Epithelial cell of umbilical artery (primary cell): ENCODE measurements around the gene OR5D16. TPM values are rescaled to one million over a fixed set of nuclear protein-coding genes. Genes with fewer than 3 reads are reported as not detected.

Experiments used
- total RNA-seq: library from RNA; depleted of rRNA; stranded (reverse); fragments of >200 nt; gene quantifications from 2 replicates; pipeline ENCODE4 v1.2.3, GENCODE V29; 2014

Gene OR5D16
- not detected in 2 replicates for total RNA-seq

GRCh38 chr11:55838452-55838851, at the start of gene OR5D16:
Gene OR5D16, plus strand, starts transcription at chr11:55838752. Its CDS starts 0 bp downstream, at chr11:55838752.

GRCh38 chr11:55795256-55795655, 43.3 kb upstream of the OR5D16 start, which contains the start of gene OR5D14:
Gene OR5D14, plus strand, starts transcription at chr11:55795556. Its CDS starts 0 bp downstream, at chr11:55795556.

GRCh38 chr11:55811067-55811466, 27.5 kb upstream of the OR5D16 start, which contains the start of gene OR5L1:
Gene OR5L1, plus strand, starts transcription at chr11:55811367. Its CDS starts 100 bp downstream, at chr11:55811467.

GRCh38 chr11:55819330-55819729, 19.2 kb upstream of the OR5D16 start, which contains the start of gene OR5D18:
Gene OR5D18, plus strand, starts transcription at chr11:55819630. Its CDS starts 0 bp downstream, at chr11:55819630.

GRCh38 chr11:55826919-55827318, 11.6 kb upstream of the OR5D16 start, which contains the start of gene OR5L2:
Gene OR5L2, plus strand, starts transcription at chr11:55827219. Its CDS starts 0 bp downstream, at chr11:55827219.

GRCh38 chr11:55882997-55883396, 44.4 kb downstream of the OR5D16 start, which contains the start of gene TRIM51:
Gene TRIM51, plus strand, starts transcription at chr11:55883297. Its CDS starts 2,132 bp downstream, at chr11:55885429.

Other genes starting within 250 kb of the OR5D16 start
- not detected in 2 replicates for gene OR4C11, start 231.1 kb upstream of the OR5D16 start, total RNA-seq
- not detected in 2 replicates for gene OR4P4, start 203.6 kb upstream of the OR5D16 start, total RNA-seq
- gene OR4S2, start 190.4 kb upstream of the OR5D16 start, total RNA-seq: not detected in 2 replicates
- gene OR4C6, start 176.6 kb upstream of the OR5D16 start, total RNA-seq: not detected in 2 replicates
- not detected in 2 replicates for gene OR5D13, start 65.3 kb upstream of the OR5D16 start, total RNA-seq
- gene OR5D14, start 43.2 kb upstream of the OR5D16 start, total RNA-seq: not detected in 2 replicates
- gene OR5L1, start 27.4 kb upstream of the OR5D16 start, total RNA-seq: not detected in 2 replicates
- not detected in 2 replicates for gene OR5D18, start 19.1 kb upstream of the OR5D16 start, total RNA-seq
- gene OR5L2, start 11.5 kb upstream of the OR5D16 start, total RNA-seq: not detected in 2 replicates
- not detected in 2 replicates for gene TRIM51, start 44.5 kb downstream of the OR5D16 start, total RNA-seq
- gene OR5W2, start 75.8 kb downstream of the OR5D16 start, total RNA-seq: not detected in 2 replicates
- not detected in 2 replicates for gene OR5I1, start 97.6 kb downstream of the OR5D16 start, total RNA-seq
- gene OR10AG1, start 131.2 kb downstream of the OR5D16 start, total RNA-seq: not detected in 2 replicates
- not detected in 2 replicates for gene OR5F1, start 155.9 kb downstream of the OR5D16 start, total RNA-seq
- not detected in 2 replicates for gene OR5AS1, start 188.9 kb downstream of the OR5D16 start, total RNA-seq